ENCODE measurements around the gene TRAK1. TPM values are rescaled to one million over a fixed set of nuclear protein-coding genes. Genes with fewer than 3 reads are reported as not detected.

The TRAK1 gene
- polyA plus RNA-seq, 1 donor (not counting 4 experiments of a cell fraction or from before 2014, with no cell fraction given), result 58.2 TPM

GRCh38 chr3:42264399-42265058, 173.4 kb downstream of the TRAK1 start:
- dilution Hi-C loops (cut with MboI; ENCODE audit: extremely low pct_ligation_motif_present, low sequenced_read_pairs), result loop anchor here (25.0 kb wide), 2 partner anchors 98 to 173 kb away; no protein-coding TSS in a partner anchor
- Histone ChIP-seq H3K4me2 (ENCODE audit: control insufficient read depth, extremely low read depth, insufficient read depth, low read depth, low read length) (peak overlapping the region; percentile 83), H3K9me3 (ENCODE audit: control insufficient read depth, low read depth, low read length) (peaks cover 2% of the 10 kb centered on the region), H3K4me1 (ENCODE audit: control insufficient read depth, extremely low read depth, insufficient read depth, low read length) (peaks cover 31% of the 10 kb centered on the region), H3K27ac (ENCODE audit: control insufficient read depth, insufficient read depth, low read length) (no peak overlapping the region), H3K9me1 (ENCODE audit: control insufficient read depth, extremely low read depth, insufficient read depth, low read length) (no peaks in the 10 kb centered on the region), H3K9ac (ENCODE audit: control insufficient read depth, extremely low read depth, insufficient read depth, low read length) (no peak overlapping the region), H2AFZ (ENCODE audit: control insufficient read depth, low read length) (peak overlapping the region; percentile 19), H3K36me3 (ENCODE audit: control insufficient read depth in 2 of 2, extremely low read depth in 1 of 2, insufficient read depth in 2 of 2, low read length in 2 of 2) (no peaks in the 10 kb centered on the region), H3K79me2 (ENCODE audit: control insufficient read depth, insufficient read depth, low read length) (no peaks in the 10 kb centered on the region), H4K20me1 (ENCODE audit: control insufficient read depth, extremely low read depth, insufficient read depth, low read length) (no peaks in the 10 kb centered on the region), H3K27me3 (ENCODE audit: control insufficient read depth, extremely low read depth, insufficient read depth, low read length) (peaks cover 42% of the 10 kb centered on the region), H3K4me3 (ENCODE audit: control insufficient read depth in 2 of 3, extremely low read depth in 1 of 3, insufficient read depth in 2 of 3, low read depth in 1 of 3, low read length in 3 of 3) (peak overlapping the region in 2 of 3 experiments; percentile 47 to 48)
- TF ChIP-seq CTCF (optimal IDR thresholded peaks at IDR 0.05 in 1 of 3, IDR thresholded peaks at IDR 0.05 in 1 of 3, conservative IDR thresholded peaks at IDR 0.05 in 1 of 3; ENCODE audit: extremely low read depth in 1 of 3, insufficient read depth in 2 of 3, low read length in 3 of 3) (peak in 1 of 3 experiments; percentile 11), EZH2 (IDR thresholded peaks at IDR 0.05; ENCODE audit: low read length) (peak; percentile 44)
- DNase-seq (ENCODE audit: low read depth, low spot score), result peak; percentile 25
- FAIRE-seq, result no peak

GRCh38 chr3:42265059-42265991, 174.2 kb downstream of the TRAK1 start:
- H3K9me3 ChIP-seq (ENCODE audit: control insufficient read depth, low read depth, low read length), result peaks cover 2% of the 10 kb centered on the region
- TF ChIP-seq CTCF (optimal IDR thresholded peaks at IDR 0.05 in 1 of 3, IDR thresholded peaks at IDR 0.05 in 1 of 3, conservative IDR thresholded peaks at IDR 0.05 in 1 of 3; ENCODE audit: extremely low read depth in 1 of 3, insufficient read depth in 2 of 3, low read length in 3 of 3) (no peak), EZH2 (IDR thresholded peaks at IDR 0.05; ENCODE audit: low read length) (peak; percentile 87)
- FAIRE-seq, result no peak
- dilution Hi-C loops (cut with MboI; ENCODE audit: extremely low pct_ligation_motif_present, low sequenced_read_pairs), result loop anchor here (25.0 kb wide), 2 partner anchors 97 to 172 kb away; no protein-coding TSS in a partner anchor
- H3K9ac ChIP-seq (ENCODE audit: control insufficient read depth, extremely low read depth, insufficient read depth, low read length), result no peak overlapping the region
- H3K27me3 ChIP-seq (ENCODE audit: control insufficient read depth, extremely low read depth, insufficient read depth, low read length), result peaks cover 50% of the 10 kb centered on the region
- no peaks in the 10 kb centered on the region for H3K36me3 ChIP-seq (ENCODE audit: control insufficient read depth in 2 of 2, extremely low read depth in 1 of 2, insufficient read depth in 2 of 2, low read length in 2 of 2)
- no peaks in the 10 kb centered on the region for H4K20me1 ChIP-seq (ENCODE audit: control insufficient read depth, extremely low read depth, insufficient read depth, low read length)
- H3K4me1 ChIP-seq (ENCODE audit: control insufficient read depth, extremely low read depth, insufficient read depth, low read length), result peaks cover 31% of the 10 kb centered on the region
- no peak overlapping the region for H3K27ac ChIP-seq (ENCODE audit: control insufficient read depth, insufficient read depth, low read length)
- no peak overlapping the region for H2AFZ ChIP-seq (ENCODE audit: control insufficient read depth, low read length)
- no peaks in the 10 kb centered on the region for H3K79me2 ChIP-seq (ENCODE audit: control insufficient read depth, insufficient read depth, low read length)
- H3K9me1 ChIP-seq (ENCODE audit: control insufficient read depth, extremely low read depth, insufficient read depth, low read length), result no peaks in the 10 kb centered on the region
- peak overlapping the region; percentile 83 for H3K4me2 ChIP-seq (ENCODE audit: control insufficient read depth, extremely low read depth, insufficient read depth, low read depth, low read length)
- no peak for DNase-seq (ENCODE audit: low read depth, low spot score)
- peak overlapping the region in 1 of 3 experiments; percentile 48 for H3K4me3 ChIP-seq (ENCODE audit: control insufficient read depth in 2 of 3, extremely low read depth in 1 of 3, insufficient read depth in 2 of 3, low read depth in 1 of 3, low read length in 3 of 3)
